TTC549 (cell line): Measurements from ENCODE around the gene COL16A1.

Experiments
- FAIRE-seq: peaks from 2 replicates; lab custom pipeline; 2012; peaks lifted over from hg19 to GRCh38; lab: Jason Lieb, UNC

Gene COL16A1

GRCh38 chr1:31705080-31705866 is 1.5 kb upstream of the COL16A1 start:
- FAIRE-seq = no peak

GRCh38 chr1:31704271-31705079 is 658 bp upstream of the COL16A1 start:
- FAIRE-seq = no peak

DNA sequence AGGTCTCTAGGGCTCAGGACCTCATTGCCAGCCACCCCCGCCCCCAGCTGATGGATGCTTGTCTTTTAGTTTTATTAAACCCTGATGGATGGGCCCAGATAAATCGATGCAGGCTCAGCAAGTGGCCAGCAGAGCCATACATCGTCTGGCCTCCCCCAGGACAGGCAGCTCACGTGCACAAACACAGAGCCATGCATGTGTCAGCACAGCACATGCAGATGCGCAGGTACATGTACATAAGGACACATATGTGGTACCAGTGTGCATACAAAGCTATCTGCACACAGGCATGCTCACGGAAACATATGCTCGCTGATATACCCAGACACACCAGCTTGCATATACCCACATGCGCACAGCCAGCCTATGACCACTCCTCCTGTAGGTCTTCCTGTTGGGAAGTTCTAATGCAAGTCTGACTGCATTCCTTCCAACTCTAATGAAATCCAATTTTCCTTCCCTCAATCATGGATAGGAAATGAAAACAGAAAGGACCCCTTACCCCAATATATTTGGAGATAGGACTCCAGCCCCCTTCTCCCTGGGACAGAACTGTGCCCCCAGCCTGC is 897 bp downstream of the COL16A1 start:
- no peak for FAIRE-seq

- FAIRE-seq = no peak
Measured at GRCh38 chr1:31701091-31701736, 2.6 kb downstream of the COL16A1 start.

DNA sequence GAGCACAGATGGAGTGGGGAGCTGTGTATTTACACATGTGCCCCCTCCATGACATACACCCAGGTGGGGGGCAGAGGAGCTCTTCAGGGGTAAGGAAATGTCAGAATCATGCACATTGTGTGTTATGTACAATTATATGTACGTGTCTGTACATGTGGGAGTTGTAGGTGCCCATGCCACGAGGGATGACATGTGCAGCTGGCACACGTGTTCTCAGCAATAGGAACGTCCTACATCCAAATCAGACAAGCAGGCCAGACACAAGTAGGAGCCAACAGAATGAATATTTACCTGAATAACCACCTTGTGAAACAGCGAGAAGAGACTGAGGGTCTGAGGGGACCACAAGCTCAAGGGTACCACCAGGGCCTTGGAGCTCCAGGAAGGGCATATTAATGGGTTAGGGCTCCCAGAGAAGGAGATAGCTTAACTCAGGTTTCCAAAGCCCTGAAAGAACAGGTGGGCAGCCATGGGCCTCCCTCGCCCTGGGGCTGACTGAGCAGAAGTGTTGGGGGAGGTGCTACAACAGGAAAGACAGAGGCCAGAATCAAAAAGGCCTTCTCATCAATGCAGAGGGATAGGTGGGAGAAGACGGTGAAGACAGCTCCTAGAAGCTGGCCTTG is 3.2 kb downstream of the COL16A1 start:
- no peak for FAIRE-seq

DNA sequence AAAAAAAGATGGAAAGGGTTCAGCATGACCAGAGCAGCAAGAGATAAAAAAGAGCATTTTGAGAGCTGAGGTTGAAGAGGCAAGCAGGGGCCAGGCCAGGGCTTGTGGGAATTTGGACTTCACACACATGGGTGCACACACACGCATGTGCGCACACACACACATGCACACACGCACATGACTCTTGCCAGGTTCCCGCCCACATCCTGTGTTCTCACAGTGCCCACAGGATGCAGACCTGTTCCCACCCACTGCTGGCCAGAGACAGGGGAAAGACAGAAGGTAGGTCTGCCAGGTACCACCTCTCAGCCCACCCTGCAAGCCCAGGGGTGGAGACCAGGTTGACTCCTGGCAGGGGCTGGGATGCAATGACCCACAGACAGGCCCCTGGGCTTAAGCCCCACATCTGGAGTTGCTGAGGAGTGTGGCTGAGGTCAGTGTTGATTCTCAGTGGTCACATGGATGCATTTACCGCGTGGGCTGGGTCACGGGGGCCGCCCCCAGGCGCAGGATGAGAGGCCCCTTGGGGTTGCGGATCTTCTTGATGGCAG is 4.4 kb downstream of the COL16A1 start:
- no peak for FAIRE-seq

DNA sequence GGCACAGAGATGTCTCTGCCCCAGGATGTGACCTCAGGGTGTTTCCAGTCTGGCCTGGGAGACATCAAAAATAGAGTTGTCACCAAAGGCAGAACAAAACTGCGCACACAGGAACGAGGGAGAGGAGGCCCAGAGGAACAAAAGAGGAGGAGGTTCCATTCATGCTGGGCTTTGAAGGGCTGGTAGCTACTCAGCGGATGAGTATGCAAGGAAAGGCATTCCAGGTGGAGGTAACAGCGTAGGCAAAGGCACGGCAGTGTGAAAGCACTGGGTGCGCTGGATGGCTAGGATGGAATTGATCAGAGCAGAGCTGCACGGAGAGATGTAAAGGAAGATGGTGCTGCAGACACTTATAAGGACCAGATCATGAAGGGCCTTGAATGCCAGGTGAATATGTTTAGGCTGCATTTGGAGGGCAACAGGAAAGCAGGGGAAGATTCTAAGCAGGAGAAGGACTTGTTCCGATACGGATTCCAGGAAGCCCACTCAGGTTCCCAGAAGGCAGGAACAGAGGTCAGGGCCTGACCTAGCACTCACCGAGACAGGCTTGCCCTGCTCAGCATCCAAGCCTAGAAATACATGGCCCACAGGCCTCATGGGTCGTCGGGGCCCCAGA is 6.3 kb downstream of the COL16A1 start:
- FAIRE-seq = no peak

- FAIRE-seq = no peak
Measured at GRCh38 chr1:31696242-31696641, 7.6 kb downstream of the COL16A1 start.

DNA sequence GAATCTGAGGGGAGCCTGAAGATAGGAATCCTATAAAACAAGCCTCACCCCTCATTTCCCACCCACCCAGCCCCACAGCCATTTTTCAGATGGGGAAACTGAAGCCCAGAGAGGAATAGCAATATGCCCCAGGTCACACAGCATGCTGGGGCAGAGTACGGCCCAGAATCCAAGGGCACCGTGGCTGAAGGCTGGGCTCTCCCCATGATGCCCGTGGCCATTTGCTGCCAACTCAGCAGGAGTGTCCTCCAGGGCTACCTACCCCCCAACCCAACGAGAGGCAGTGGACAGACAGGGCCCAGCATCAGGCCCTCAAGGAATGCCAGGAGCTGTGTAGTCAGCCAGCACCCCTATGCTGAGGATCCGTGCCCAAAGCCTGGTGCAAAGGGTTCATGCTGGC is 8.5 kb downstream of the COL16A1 start:
- FAIRE-seq = no peak

GRCh38 chr1:31694964-31695313 is 8.9 kb downstream of the COL16A1 start:
- FAIRE-seq = no peak

GRCh38 chr1:31694069-31694963 is 9.5 kb downstream of the COL16A1 start:
- no peak for FAIRE-seq

DNA sequence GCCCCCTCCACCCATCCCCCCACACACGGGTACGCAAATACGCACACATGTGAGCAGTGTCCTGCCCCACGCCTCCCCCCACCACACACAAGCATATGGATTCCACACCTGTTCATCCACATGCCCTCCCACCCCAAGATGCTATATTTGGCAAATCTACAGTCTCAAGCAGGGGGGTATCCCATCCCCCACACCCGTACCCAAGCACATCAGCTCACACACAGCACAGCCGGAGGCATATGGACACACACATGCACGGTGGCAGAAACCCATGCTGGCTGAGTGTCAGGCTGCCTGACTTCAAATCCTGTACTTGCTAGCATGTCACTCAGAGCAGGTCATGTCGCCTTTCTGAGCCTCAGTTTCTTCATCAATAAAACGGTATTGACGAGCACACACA is 10.6 kb downstream of the COL16A1 start:
- no peak for FAIRE-seq

- FAIRE-seq = no peak
Measured at GRCh38 chr1:31691951-31692350, 11.9 kb downstream of the COL16A1 start.

DNA sequence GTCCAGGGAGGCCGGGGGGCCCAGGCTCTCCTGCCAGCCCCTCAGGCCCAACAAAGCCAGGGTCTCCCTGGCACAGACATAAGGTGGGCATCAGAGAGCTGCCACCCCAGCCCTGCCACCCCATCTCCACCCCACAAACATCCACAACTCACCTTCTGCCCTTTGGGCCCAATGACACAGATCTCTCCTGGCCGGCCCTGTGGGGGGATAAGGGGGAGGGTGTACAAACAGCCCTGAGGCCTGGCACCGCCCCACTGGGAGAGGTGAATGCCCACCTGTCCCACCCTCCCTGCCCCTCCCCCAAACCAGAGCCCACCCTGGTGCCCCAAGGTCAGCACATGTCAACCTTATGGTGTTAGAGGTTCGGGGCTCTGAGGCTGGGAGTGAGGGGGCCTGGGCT is 12.4 kb downstream of the COL16A1 start:
- FAIRE-seq = no peak

GRCh38 chr1:31690921-31691320 is 12.9 kb downstream of the COL16A1 start:
- no peak for FAIRE-seq

GRCh38 chr1:31689854-31690253 is 14.0 kb downstream of the COL16A1 start:
- no peak for FAIRE-seq

DNA sequence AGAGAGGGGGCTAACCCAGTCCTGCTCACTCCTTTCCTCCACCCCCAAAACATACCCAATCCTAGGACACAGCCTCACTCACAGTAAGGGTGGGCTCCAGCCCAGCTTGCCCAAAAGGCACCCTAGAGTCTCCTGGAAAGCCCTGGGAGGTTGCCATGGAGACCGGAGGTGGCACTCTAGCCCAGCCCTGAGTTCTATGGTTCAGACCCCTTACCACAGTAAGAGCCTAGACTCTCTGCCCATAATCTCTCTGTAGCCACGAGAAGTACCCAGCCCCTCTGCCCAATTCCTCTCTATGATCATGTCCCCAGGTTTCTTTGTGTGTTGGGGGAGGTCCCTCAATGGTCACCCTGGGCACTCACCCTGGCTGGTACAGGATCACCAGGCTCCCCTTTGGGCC is 14.4 kb downstream of the COL16A1 start:
- no peak for FAIRE-seq

DNA sequence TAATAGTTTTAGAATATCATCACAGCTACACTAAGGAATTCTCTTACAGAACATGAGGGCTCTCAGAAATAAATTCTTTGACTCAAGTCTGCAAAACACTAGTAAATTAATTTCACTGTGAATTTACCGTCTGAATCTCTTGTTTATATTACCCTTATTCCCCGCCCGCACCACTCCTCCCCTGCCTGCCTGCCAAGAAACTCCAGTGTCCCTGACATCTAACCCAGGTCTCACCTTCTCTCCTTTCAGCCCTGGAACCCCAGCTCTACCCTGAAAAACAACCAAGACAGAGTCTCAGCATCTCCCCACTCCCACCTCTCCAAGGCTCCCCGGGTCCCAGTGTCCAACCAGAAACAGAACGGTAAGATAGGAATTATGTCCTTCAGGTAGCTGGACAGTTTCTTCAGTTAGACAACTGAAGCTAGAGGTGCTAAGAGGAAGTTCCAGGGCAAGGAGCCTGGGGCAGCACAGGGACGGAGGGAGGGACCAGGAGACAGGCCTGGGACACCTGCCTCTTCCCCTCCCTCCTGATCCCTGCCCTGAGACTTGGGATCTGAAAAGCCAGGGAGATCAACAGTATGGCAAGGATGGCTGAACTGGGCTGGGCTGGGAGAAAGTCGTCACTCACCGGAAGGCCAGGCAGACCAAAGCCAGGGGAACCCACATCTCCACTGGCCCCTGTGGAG is 15.4 kb downstream of the COL16A1 start:
- no peak for FAIRE-seq

DNA sequence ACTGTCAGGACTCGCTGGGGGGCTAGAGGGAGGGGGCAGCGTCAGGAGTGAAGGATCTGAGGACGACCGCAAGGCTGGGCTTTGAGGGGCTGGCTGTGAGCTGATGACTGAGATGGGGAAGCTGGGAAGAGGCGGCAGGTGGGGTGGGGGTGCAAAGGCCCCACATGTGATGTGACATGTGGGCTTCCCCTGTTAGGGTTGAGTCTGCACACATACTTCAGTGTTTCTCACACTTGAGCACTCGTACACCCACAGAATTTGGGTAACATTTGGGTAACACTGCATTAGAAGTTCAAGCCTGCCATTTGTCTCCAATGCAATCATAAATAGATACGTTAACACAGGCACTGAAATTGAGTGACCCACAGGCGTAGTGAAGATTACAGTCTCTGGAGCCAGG is 16.2 kb downstream of the COL16A1 start:
- no peak for FAIRE-seq

DNA sequence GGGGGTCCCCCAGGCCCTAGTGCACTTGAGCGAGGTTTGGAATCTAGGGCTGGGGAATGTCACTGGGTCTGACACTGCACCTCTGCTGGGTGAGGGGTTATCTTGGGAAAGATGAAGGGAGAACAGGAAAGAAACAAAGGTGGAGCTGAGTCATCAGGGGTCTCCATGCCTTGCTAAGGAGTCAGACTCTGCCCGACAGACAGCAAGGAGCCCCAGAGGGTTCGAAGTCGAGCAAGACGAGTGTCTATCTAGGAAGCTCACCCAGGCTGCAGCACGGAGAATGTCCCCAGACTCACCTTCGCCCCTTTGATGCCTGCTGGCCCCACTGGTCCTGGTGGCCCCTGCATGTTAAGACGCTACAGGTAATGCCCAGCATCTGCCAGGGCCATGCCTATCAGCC is 18.0 kb downstream of the COL16A1 start:
- FAIRE-seq = no peak
